SW480 (cell line): ENCODE measurements around the gene TTLL7.

ENCODE experiments used
- DNase-seq: peaks from one replicate; pipeline ENCODE4 v3.0.0-alpha.2; 2016; ENCODE audit warnings: low spot score

Gene TTLL7, protein sequence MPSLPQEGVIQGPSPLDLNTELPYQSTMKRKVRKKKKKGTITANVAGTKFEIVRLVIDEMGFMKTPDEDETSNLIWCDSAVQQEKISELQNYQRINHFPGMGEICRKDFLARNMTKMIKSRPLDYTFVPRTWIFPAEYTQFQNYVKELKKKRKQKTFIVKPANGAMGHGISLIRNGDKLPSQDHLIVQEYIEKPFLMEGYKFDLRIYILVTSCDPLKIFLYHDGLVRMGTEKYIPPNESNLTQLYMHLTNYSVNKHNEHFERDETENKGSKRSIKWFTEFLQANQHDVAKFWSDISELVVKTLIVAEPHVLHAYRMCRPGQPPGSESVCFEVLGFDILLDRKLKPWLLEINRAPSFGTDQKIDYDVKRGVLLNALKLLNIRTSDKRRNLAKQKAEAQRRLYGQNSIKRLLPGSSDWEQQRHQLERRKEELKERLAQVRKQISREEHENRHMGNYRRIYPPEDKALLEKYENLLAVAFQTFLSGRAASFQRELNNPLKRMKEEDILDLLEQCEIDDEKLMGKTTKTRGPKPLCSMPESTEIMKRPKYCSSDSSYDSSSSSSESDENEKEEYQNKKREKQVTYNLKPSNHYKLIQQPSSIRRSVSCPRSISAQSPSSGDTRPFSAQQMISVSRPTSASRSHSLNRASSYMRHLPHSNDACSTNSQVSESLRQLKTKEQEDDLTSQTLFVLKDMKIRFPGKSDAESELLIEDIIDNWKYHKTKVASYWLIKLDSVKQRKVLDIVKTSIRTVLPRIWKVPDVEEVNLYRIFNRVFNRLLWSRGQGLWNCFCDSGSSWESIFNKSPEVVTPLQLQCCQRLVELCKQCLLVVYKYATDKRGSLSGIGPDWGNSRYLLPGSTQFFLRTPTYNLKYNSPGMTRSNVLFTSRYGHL

GRCh38 chr1:83998498-83999315 lies at the start of gene TTLL7:
TTLL7 (minus strand) TSS chr1:83999132; CDS start chr1:83952211, 46,921 bp downstream.
- DNase-seq, result peak; percentile 60

GRCh38 chr1:84042461-84042860 lies 43.5 kb upstream of the TTLL7 start:
- no peak for DNase-seq

GRCh38 chr1:84037758-84038611 lies 39.1 kb upstream of the TTLL7 start:
- no peak for DNase-seq

GRCh38 chr1:84031802-84032327 lies 32.9 kb upstream of the TTLL7 start:
- DNase-seq, result no peak

DNA sequence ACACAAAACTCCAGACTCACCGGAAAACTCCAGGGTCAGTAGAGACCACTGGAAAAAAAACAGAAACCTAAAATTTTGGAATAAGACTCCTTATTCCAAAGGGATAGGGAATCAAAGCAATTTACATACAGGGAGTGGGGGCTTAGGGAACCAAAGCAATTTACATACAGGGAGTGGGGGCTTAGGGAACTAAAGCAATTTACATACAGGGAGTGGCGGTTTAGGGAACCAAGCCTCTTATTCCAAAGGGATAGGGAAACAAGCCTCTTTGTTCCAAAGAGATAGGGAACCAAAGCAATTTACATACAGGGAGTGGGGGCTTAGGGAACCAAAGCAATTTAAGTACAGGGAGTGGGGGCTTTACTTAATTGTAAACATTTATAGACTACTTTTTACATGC lies 28.4 kb upstream of the TTLL7 start:
- no peak for DNase-seq

GRCh38 chr1:84025966-84026365 lies 27.0 kb upstream of the TTLL7 start:
- peak; percentile 2 for DNase-seq

DNA sequence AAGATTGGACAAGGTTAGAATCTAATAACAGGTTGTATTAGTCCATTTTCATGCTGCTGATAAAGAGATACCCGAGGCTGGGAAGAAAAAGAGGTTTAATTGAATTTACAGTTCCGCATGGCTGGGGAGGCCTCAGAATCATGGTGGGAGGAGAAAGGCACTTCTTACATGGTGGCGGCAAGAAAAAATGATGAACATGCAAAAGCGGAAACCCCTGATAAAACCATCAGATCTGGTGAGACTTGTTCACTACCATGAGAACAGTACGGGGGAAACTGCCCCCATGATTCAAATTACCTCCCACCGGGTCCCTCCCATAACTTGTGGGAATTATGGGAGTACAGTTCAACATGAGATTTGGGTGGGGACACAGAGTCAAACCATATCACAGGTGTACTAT lies 22.9 kb upstream of the TTLL7 start:
- no peak for DNase-seq

DNA sequence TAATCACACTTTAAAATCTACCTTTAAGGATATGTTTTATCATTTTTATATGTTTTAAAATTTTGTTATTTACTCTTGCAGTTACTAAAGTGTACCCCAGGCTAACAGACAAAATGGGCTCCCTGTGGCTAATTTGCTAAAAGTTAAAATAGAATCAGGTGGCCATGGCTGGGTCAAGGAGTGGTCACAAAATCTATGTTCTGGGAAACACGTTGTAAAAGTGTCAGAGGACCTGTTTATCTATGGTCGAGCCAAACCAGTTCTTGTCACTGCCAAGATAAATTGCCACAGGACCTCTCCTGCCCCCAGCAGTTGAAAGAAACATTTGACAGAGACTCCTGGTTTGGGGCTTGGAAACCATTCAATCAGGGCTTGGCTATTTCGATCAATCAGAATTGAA lies 21.2 kb upstream of the TTLL7 start:
- no peak for DNase-seq

DNA sequence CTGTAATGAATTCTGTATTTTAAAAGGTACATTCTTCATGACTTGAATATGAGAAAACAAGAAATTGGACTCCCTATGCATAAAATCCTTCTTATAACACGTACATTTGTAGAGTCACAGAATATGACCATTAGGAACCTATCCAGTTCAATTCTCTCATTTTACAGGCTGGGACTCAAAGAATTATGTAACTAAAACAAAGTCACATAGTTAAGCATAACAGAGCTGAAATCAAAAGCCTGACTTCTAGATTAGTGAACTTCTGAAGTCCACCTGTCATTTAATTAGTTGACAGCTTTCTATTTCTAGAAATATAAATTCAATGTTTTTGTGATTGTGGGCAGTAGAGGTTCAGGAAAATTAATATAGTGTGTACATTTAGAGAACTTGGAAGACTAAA lies 20.3 kb upstream of the TTLL7 start:
- DNase-seq, result no peak

GRCh38 chr1:84013708-84014107 lies 14.8 kb upstream of the TTLL7 start:
- no peak for DNase-seq

DNA sequence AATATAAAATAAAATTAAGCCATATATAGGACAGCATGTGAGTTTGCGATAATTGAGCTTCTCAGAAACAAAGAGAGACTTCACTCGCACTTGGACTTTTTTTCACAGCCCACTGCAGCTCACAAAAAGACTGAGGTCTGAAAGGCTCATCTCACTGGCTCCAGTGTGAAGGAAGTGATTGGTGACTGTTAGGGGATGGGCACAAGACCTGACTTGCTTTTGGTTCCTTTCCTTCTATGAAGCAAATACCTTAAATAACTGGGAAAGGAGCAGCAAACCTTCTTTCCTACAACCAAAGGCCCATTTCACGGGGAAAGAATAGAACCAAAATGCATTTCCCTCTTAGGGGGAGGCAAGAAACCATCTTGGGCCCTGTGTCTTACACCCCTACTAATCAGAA lies 13.1 kb upstream of the TTLL7 start:
- no peak for DNase-seq

GRCh38 chr1:84010136-84010535 lies 11.2 kb upstream of the TTLL7 start:
- no peak for DNase-seq

DNA sequence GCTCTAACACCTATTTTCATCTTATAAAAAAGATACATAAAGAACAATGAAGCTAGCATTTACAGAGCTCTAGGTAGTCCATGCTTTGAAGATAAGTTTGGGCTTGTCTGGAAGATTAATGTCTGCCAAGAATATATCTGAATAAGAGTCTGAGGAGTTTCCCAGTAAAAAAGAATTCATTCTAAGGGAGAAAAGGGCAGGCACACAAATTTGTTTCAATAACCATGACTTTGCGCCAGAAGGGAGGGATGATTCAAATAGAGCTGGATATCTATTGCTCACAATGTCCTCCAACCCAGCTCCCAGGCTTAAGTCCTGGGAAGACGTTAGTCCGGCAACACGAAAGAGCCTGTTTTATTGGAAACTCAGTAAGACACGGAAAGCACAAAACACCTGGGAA lies 9.7 kb upstream of the TTLL7 start:
- DNase-seq, result no peak

DNA sequence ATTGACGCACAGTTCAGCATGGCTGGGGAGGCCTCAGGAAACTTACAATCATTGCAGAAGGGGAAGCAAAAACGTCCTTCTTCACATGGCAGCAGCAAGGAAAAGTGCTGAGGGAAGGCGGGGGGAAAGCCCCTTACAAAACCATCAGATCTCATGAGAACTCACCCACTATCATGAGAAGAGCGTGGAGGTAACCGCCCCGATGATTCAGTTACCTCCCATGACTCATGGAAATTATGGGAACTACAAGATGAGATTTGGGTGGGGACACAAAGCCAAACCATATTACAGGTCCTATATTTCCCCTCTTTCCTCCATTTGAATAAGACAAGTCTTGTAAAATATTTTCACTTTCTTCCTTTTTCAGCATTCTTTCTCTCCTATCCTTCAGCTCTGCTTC lies 7.7 kb upstream of the TTLL7 start:
- no peak for DNase-seq

- DNase-seq, result no peak
Measured at GRCh38 chr1:84001501-84001900, 2.6 kb upstream of the TTLL7 start.

DNA sequence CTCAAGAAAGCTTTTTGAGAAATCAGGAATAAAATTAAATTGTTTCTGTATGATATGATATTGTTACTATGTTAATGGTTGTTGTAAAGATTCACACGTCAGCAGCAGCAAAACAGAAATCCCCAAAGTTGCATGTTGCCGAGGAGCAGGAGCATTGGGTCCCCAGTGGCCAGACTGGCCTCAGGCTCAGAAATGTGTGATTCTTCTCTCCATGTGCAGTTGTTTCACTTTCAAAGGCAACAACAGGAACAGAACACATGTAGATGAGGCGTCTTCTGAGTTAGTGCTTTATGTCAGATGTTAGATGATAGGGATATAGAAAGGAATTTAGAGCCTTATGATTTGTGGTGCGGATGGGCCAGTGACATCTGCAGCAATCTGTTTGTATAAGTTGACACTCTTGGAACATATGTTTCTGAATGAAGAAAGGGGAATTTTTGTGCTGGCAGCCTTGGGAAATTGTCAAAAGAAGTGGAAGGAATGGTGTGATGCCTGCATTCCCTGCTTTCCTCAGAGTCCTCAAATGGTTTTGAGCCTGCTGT lies 2.1 kb upstream of the TTLL7 start:
- no peak for DNase-seq

- DNase-seq, result no peak
Measured at GRCh38 chr1:84000196-84000885, 1.4 kb upstream of the TTLL7 start.

- DNase-seq, result peak; percentile 67
Measured at GRCh38 chr1:83999316-83999819, 436 bp upstream of the TTLL7 start.

- no peak for DNase-seq
Measured at GRCh38 chr1:83998205-83998497, 781 bp downstream of the TTLL7 start.

DNA sequence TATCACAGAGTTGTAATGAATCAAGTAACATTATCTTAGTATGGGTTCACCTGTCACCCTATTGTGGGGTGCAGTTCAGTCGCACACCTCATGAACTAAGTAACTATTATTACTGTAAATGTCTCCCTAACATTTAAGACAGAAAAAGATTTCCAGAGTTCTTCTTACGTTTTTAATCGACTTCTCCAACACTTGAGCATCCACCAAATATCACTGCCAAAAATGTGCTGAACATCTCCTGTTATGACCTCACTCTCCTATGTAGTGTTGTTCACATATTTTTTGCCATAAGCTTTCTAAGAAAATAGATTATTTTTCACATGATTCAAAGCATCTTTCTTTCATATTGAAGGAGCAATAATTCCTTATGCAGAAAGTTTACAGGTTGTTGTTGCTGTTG lies 1.3 kb downstream of the TTLL7 start:
- DNase-seq, result no peak
